HG03039 (cell line): Measurements from ENCODE around the gene FBXL20.
"Not testable (repeated sequence)": the region's sequence is repeated elsewhere in the genome, so short reads cannot be mapped to it uniquely, and the experiment has no call there.

Experiments
- ATAC-seq: cut with Tn5 transposase; IDR thresholded peaks from one replicate; pipeline ENCODE4 v1.9.1; 2021; ENCODE audit warnings: mild to moderate bottlenecking, moderate library complexity; ENCODE audit not compliant: unreplicated experiment

FBXL20 gene, protein sequence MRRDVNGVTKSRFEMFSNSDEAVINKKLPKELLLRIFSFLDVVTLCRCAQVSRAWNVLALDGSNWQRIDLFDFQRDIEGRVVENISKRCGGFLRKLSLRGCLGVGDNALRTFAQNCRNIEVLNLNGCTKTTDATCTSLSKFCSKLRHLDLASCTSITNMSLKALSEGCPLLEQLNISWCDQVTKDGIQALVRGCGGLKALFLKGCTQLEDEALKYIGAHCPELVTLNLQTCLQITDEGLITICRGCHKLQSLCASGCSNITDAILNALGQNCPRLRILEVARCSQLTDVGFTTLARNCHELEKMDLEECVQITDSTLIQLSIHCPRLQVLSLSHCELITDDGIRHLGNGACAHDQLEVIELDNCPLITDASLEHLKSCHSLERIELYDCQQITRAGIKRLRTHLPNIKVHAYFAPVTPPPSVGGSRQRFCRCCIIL

DNA sequence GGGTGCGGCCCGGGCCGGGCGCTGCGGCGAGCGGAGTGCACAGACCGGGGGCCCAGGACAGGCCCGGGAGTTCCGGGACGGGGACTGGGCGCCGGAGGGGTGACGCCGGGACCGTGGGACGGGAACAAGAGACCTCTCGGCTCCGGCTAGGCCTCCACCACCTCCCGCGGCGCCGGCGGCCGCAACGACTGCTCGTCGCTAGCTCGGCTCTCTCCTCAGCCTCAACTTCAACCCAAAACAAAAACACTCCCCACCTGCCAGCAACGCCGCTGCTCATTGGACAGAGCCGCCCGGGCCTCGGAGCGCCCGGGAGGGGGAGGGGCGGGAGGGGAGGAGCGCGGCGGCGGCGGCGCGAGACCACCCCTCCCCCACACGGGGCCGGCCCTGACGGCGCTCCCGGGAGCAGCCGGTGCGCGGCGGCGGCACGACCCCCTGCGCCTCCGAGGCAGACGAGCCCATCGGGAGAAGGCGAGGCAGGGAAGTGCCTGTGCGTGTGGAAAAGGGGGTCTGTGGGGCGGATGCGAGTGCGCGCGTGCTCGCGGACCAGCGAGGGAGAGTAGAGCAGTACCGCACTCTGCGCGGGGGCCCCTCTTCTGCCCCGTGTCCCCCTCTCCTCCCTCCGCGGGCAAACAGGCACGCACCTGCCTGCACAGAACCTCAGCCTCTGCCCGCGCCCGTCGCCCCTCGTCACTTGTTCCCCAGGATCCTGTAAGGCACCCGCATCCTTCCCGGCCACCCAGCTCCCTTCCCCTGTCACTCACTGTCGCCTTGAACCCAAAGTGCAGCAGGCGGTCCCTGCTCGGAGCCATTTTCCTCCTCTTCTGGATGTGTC, at the start of gene FBXL20:
Gene FBXL20 (minus strand): TSS at position 215 of the 832 bp plus-strand sequence. CDS start 224 bp downstream, outside the sequence.
- peak; percentile 70 for ATAC-seq

DNA sequence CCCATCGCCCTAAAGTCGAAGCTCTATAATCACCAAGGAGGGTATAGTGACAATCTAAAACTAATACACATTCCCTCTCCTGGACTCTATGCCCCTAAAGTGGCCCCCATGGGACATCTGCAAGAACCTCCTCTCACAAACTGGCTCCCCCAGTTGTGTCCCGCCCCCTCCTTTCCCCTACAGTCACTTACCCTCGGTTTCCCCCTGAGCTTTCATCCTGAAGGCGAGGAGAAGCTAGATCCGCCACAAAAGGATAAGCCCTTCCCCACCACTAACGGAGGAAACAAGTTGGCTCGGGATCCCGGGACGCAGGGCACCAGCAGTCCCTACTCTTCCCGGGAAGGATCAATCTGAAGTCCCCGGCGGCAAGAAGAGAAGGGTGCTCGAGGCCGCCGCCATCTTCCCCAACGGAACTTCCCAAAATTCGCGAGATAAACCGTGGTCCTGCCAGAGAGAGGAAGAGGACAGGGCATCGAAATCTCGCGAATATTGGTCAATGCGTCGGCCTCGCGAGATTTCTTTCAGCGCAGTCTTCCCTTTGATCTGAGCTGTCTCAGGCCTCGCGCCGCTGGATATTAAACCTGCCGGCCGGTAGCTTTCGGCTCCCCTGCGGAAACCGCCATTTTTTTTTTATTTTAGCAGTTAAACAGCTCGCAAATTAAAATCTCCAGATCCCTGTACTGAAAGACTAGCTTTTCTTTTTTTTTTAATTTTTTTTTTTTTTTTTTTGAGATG, 49.6 kb upstream of the FBXL20 start, which contains the start of gene MED1:
Gene MED1 (minus strand): TSS at position 417 of the 735 bp plus-strand sequence. CDS start 201 bp downstream, at position 216.
- ATAC-seq = peak; percentile 82

DNA sequence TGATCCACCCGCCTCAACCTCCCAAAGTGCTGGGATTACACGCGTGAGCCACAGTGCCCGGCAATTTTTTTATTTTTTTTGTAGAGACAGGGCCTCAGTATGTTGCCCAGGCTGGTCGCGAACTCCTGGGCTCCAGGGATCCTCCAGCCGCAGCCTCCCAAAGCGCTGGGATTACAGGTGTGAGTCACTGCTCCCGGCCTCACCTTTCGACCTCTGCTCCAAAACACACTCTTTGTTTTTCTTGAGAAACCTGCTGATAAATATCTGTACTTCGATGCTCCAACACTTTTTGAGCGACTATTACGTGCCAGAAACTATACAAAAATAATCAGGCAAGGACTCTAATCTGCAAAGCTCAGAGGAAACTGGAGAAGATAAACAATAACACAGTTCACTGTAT, 48.6 kb upstream of the FBXL20 start:
- no peak for ATAC-seq

DNA sequence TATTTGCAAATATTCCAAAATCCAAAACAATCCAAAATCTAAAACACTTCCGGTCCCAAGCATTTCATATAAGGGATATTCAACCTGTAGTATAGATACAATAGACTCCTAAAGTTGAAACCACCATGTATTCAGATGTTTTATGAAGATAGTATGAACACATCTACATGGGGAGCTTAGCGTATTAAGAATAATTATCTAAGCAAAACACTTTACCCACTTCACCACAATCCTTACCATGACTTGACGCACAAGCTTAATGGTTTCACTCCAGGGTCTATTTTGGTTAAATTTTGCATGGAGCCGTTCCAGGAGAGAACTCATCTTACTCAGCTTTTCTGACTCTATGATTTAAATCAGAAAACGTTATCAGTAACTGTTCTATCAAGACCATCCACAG, 46.1 kb upstream of the FBXL20 start:
- no peak for ATAC-seq

DNA sequence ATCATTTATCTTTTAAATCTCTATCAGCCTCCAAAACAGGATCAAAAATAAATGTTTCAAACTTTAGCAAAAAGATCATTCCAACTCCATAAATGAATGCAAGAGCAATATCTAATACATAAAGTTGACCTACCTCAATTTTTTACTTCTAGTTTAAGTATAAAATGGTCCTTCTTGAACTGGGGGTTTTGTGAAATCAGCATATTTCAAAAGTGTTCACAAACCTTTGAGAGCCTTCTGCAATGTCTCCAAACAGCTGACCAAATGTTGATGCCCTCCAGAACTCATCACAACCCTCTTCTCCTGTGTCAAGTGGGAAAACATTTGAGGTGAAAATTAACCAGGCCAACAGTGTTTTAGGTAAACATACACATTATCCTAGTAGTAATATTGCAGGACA, 41.9 kb upstream of the FBXL20 start:
- no peak for ATAC-seq

DNA sequence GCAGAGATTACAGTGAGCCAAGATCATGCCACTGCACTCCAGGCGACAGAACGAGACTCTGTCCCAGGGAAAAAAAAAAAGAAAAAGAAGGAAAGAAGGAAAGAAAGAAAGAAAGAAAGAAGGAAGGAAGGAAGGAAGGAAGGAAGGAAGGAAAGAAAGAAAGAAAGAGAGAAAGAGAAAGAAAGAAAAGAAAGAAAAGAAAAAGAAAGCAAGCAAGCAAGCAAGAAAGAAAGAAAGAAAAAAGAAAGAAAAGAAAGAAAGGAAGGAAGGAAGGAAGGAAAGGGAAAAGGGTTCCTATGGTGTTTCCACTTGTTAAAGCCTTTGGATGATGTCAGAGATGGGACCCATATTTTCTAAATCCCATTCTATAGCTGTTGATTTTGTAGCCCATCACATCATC, 38.4 kb upstream of the FBXL20 start:
- ATAC-seq = not testable (repeated sequence)

DNA sequence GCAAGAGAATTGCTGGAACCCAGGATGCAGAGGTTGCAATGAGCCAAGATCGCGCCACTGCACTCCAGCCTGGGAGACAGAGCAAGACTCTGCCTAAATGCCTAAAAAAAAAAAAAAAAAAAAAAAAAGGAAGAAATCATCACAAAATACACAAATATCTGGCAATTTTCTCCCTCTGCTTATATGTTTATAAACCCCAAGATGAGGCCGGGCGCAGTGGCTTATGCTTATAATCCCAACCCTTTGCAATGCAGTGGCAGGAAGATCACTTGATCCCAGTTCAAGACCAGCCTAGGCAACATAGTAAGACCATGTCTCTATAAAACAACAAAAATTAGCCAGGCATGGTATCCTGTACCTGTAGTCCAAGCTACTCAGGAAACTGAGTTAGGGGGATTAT, 28.2 kb upstream of the FBXL20 start:
- no peak for ATAC-seq

DNA sequence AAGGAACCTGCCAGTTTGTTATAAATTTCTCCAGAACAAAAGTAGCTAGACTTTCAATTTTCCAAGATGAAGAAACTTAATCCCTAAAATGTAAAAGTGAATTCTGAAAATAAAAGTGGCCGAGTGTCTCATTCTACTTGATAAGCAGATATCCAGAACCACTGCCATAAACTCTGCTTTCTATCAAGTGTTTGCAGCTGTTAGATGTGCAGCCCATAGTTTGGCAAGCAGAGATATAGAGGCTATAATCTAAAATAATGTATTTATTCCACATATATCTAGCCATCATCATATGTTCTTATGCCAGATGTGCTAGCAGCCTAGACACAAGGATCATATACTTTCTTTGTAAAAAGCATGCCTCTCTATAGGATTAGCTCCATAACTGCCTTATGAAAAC, 14.7 kb upstream of the FBXL20 start:
- no peak for ATAC-seq

DNA sequence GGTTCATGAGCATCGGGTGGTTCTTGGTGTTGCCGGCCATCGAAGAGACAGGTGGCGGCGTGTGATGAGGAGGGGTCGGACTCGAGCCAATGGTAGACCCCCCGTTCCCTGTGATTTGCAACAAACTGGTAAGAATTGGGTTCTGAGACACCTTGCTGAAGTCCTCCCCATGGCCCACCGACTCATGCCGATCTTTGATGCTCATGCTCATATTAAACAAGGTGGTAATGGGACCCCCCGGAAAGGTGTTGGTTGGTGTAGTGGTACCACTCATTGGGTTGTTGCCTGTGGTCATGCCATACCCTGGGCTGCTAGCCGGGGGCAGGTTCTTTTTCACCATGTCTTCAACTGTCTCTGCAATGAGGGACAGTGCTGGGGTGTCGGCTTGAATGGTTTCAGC, 8.9 kb upstream of the FBXL20 start:
- ATAC-seq = no peak

DNA sequence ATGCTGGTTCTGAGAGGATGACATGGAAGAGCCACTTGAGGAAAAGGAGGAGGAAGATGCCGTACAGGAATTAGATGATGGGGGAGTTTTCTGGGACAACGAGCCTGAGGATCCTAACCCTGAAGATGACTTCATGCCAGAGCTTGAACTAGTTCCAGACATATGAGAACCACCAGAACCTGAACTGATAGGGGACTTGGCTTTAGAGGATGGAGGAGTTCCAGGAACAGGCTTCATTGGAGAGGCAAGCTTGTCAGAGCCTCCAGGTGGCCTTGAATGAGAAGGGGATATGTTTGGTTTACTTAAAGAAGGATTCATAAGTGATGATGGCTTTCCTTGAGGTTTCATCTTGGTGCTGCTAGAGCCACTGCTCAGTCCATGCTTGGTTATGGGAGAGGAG, 6.9 kb upstream of the FBXL20 start:
- ATAC-seq = no peak

DNA sequence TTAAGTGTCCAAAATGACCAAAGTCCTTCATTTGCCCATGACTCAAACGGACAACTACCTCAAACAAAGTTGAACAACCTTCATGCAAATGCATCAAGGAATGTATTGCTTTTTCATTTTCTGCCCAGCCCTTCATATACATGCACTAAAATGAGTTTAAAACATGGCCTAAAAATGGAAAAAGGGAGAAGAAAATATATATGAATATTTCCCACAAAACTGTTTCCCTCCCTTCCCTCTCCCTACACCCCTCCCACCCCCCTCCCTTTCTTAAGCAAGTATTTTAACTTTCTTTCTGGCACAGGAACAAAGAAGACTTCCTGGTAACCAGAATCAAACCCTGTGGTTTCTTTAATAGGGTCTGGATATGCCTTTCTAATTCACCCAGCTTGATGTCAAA, 5.5 kb upstream of the FBXL20 start:
- ATAC-seq = no peak

DNA sequence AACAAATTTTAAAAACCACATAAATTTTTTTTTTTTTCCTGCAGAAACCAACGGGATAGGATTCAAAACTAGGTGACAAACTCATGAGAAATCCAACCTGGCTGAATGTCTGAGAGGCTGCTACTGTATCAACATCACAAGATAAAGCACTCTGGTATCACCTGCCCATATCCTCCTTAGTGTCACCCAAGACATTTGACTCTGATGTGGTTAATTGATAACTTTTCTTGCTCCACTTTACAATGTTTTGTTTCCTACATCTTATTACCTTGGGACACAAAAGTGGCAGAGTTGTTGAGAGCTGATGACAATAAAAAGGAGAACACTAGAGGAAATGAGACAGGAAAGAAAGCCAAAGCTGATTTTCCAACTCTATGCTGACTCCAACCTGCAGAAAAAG, 4.0 kb upstream of the FBXL20 start:
- no peak for ATAC-seq

DNA sequence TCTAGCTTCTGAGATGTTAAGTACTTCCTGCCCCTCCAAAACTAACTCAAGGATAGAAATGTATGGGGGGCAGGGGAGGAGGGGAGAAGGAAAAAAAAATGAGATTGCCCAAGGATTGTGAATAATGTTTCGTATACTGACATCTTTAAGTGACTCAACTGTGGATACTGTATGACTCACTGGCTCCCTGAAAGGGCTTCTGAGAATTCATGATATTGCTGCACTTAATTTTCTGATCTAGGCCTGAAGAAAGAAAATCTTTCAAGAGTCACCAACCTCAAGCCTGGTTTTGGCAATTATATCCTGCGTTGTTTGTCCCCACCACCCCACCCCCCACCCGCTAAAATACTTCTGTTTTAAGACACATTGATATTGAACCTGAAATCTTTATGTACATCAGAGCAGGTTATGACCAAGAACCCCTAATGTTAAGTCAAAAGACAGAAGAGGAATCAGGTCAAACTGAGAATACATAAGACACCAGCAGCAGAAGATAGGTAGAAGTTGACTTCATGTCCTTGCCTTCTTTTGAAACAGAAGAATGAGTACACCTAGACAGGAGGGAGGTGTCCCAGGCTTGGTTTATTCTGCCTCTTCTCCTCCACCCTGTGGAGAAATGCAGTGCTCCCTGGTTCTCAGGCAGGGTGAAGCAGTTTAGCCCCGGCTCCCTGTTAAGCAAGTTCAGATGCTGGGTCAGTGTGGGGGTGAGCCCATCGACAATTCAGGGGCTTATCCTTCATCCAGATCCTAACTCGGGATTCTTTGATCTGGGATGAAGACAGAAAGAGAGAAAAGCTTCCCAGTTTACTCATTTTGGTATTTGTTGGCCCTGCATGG, 3.3 kb upstream of the FBXL20 start:
- ATAC-seq = no peak

DNA sequence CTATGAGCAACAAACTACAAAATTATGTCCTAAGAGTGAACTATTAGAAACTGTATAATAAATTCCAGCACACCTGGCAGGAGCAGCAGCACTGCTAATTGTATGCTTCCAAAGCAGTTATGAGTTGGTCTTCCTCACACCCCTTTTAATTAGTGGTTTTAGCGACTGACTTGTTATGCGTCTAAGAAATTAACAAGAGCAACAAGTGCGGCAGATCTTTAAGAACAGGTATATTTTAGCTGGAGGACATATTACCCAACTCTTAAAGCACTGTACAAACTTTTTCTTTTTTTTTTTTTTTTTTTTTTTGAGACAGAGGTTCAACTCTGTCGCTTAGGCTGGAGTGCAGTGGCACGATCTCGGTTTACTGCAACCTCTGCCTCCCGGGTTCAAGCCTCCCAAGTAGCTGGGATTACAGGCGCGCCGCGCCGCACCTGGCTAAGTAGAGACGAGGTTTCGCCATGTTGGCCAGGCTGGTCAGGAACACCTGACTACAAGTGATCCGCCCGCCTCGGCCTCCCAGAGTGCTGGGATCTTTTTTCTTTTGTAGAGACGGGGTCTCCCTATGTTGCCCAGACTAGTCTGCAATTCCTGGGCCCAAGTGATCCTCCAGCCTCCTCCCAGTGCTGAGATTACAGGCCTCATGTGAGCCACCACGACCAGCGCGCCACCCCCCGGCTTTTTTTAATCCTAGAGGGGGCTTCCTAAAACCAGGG, 1.6 kb upstream of the FBXL20 start:
- ATAC-seq = no peak

DNA sequence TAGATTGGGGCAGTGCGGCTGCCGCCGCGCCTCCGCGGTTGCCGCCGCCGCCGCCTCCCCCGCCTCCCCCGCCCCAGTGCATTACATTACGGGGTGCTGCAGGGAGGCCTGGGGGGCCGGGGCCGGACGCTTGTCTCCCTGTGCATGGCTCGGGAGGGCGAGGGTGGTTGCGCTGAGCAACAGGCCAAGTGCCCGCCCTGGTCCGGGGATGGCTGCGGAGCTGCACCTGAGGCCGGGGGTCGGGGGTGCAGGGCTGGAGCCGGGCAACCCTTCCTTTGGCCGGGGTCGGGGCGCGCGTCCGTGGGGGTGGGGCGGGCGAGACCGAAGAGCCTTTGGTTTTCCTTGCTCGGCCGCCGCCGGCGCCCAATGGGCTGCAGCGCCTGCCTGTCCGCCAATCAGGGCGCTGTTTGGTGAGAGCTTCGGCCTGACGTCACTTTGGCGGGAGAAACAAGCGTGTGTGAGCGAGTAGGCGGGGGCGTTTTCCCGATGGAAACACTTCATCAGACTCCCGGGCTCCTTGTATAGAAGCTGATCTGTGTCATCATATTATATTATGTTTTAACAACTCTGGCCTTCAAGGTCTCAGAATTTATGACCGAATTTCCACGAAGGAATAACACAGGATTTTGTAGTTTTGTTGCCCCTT, 941 bp upstream of the FBXL20 start:
- peak; percentile 46 for ATAC-seq

DNA sequence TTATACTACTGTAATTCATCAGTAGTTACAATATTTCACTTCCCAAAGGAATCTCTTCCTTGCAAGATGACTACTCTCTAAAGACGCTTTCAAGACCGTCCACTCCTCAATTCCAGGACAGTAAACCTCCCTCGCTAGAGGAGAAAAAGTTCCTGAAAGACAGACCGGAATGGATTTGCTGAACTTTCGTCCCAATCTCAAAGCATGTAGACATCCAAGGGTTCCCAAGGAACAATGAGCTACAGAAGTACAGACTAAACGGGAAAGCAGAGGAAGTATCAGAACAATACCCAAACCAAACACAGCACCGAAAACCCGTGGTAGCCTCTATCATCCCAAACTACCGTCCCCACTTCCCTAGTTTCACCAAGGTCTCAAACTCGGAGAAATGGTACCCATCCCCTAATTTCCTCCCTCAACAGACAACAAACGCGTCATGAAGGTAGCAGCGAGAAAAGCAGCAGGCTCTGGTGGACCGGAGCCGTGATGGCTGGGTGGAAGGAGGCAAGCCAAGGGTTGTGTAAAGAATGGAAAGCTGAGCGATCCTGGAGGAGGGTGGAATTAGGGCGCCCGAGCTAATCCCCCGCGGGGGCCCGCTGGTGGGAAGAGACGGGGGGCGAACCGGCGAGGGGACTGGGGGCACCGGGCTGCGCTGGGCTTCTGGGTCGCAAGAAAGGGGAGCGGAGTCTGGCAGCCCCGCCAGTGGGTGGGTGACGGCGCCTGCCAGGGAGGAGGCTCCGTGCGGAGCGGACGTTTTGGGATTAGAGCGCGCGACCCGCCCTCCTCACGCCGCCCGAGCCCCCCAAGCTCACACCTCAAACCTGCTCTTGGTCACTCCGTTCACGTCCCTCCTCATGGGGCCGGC, 647 bp downstream of the FBXL20 start:
- ATAC-seq = peak; percentile 18

DNA sequence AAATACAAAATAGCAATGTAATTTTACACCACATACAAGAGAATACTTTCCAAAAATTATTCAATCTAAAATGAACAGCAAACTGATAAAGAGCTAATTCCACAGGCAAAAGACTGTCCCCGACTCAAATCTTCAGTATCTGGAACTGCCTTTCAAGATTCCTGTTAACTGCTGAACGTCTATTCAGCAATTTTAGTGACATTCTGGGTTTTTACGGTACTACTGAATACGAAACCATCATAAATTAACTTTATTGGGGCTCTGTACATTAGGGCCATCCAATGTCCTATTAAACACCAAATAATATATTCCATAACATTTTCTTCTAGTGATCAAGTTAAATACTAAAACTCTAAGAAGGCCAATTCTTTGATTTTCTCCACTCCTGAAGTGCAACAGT, 1.6 kb downstream of the FBXL20 start:
- no peak for ATAC-seq

DNA sequence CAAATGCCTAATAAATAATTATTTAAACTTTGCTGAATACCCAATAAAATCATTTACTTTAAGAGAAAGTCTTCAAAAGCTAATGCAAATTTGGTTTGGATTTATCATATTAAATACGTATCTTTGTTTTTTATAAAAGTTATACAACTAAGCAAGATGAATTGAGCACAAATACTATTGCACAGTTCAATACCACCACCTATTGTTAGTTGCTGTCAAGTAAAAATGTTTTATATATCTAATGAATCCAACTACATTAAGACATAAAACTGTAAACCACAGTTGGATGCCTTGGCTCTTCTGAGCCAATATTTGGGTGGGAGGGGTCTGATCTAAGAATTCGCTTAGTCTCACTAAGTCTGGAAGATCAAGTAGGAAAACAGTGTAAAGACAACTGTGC, 7.7 kb downstream of the FBXL20 start:
- no peak for ATAC-seq
